HG03103 (cell line): ENCODE results near the gene SPON2.

Source experiments
- ATAC-seq: cut with Tn5 transposase; IDR thresholded peaks from one replicate; pipeline ENCODE4 v1.9.1; 2021; ENCODE audit warnings: low read depth; ENCODE audit not compliant: unreplicated experiment

SPON2 gene

GRCh38 chr4:1174941-1175634 is 2.7 kb upstream of the SPON2 start:
- no peak for ATAC-seq

DNA sequence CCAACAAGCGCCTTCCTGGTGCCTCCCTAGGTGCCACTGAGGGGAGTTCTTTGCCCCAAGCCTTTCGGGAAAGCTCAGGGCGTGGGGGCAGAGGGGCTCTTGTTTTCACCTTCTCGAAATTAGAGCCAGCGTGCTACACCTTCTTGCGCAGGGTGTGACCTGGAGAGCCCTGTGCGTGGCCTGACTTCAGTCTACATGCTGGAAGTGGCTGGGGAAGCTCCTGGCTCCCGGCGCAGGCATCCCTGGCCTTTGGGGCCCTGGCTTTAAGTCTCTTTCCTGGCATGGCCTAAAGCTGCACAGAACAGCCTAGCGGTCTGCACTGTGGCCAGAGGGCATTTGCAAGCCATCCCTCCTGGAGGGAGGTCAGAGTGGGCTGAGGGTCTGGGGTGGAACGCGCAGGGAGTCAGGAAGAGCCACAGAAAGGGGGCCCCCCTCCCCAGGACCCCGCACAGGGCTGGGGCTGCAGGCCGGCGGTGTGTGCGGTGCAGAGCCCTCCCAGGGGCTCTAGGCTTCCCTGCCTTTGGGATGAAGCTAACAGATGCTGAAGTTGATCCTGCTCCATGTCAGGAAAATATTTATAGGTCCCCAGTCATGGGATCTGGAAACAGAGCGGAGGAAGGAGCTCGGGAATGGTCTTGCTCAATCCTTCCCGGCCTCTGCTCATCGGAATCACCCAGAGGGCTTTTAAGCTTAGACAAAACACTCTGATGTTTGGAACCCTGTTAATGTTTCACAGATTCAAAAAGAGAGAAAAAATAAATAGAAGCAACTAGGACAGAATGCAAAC is 781 bp upstream of the SPON2 start:
- no peak for ATAC-seq

DNA sequence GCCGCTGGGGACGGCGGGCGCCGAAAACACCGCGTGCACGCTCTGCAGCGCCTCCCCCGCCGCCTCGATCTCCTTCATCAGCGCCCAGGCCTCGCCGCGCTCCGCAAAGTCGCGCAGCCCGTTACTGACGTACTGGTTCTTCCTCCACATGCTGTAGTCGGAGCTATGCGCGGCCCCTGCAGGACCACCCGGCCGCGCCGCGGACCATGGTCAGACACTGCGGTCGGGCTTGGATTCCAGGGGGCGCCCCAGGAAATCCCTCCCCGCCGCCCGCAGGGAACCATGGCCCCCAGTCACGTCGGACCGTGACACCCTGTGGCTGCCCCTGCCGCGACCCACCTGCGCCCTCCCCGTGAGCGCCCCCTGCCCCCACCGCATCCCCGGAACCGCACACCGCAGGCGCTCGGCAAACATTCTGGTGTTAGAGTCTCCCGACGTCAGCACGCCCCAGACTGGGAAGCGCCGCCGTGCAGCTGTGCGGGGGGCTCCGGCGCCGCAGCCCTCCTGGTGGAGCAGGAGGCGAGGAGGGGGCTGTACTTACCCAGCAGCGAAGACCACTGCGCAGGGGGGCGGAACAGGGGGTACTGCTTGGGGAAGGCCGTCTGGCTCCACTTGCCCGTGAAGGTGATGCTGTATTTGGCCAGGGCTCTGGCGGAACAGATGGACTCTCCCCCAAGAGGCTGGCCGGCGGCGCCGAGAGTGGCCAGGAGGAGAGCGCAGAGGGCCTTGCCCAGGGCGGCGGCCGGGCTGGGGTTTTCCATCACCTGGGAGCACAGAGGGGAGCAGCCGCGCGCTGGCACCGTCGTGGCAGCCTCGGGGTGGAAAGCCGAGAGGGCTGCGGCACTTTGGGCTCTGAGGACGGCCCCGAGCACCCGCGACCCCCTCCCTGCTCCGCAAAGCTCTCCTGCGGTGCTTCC is 814 bp downstream of the SPON2 start:
- ATAC-seq, result no peak

DNA sequence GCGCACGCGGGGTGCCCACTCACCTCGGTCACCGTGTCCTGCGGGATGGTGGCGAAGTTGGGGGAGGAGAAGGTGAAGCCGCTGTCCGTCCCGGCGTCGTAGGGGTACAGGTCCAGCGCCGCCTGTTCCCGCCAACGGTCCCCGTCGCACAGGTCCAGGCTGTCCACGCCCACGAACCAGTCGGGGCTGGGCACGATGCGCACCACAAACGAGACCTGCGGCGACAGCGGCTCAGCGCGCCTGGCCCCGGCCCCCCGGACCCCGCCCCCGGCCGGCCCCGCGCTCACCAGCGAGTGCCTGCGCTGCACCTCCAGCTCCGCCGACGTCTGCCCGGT is 1.4 kb downstream of the SPON2 start:
- no peak for ATAC-seq

DNA sequence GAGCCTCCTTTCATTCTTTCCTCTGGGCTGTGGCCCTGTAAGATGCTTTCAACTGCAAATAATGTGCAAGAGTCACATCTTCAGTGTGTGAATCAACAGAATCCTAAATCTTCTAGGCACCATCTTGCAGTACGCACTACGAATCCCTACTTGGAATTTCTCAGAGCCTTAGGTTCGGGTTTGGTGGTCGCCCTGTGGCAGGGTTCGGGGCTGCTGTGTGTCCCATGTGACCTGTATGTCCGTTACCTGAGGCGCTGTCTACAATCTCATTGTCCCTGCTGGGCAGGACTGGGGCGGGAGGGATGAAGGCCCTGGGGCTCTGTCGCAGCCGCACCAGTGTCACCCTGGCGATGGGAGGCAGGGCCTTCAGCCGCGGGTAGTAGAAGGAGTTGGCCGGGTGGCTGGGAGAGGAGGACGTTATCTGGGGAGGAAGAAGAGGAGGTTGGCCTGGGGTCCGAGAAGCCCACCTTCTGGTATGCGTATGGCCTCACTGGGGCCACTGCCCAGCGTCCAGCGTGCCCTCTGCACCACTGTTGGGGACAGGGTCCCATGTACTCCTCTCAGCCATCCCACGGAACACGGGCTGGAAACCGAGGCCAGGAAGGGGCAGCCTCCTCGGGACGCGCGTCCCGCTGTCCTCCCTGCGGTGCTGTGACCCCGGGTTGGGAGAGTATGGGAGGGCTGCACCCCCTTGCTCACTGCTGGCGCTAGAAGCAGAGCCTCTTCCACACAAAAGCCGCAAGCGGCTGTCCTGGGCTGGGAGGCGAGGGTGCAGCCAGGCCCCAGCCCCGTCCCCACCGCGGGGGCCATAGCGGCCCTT is 2.0 kb downstream of the SPON2 start:
- no peak for ATAC-seq

- ATAC-seq, result no peak
These were observed 2.7 kb downstream of the SPON2 start for GRCh38 chr4:1169691-1170096.

DNA sequence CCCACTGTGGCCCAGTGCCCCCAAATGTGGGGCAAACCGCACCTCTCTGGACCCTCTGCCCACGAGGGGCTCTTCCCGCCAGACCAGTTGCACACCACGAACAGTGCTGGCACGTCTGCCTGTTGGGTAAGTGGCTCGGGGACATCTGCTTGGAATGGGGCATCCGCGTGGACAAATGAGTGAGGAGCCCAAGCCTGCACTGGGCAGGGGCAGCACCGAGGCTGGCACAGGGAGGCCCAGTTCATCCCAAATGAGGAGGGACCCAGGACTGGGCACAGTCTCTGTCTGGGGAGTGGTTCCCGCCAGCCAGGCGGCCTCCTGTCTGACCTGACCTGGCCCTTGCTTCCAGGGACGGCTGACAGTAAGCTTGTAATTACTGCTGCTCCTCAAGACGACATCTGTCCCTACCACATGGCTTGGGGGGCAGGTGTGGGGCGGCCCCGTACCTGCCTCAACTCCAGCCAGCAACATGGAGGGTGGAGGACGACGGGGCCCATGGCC is 3.2 kb downstream of the SPON2 start:
- no peak for ATAC-seq

DNA sequence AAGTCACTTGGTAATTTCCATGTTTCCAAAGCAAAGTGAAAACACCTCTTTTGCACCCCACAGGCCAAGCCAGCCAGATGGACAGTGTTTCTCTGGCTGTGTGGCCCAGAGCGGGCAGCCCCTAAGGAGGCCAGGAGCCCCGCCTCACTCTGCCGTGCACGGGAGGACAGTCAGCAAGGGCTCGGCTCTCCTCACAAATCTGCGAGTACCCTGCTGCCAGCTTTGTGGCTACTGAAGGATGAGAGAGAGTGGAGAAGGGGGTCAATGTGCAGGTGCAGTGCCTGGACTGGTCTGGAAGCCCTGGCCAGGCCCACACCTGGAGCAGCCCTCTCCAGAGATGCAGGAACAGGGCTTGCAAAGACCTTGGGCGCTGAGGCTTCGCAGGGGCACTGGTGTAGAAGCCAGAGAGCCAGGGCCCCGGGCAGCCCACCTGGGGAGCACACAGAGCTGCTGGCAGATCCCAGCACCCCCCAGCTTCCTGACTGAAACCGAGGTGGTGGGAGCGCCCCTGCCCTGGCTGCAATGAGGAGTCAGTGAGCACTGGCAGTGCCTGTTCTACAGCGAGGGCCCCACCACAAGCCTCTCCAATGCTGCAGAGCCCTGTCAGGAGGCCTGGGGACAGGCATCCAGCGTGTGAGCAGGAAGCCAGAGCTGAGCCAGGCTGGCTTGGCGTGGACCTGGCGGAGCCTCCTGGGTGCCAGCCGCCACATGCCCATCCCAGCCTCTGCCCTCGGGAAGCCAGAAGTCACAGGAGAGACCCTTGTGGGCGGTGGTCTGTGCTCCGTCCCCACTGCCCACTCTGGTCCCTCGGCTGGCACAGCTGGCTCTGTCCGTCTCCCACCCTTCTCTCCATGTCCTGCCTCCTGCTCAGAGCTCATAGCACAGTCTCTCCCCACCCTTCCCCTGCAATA is 3.9 kb downstream of the SPON2 start:
- ATAC-seq, result no peak

- ATAC-seq, result peak; percentile 80
These were observed 5.0 kb downstream of the SPON2 start for GRCh38 chr4:1167244-1167949.

DNA sequence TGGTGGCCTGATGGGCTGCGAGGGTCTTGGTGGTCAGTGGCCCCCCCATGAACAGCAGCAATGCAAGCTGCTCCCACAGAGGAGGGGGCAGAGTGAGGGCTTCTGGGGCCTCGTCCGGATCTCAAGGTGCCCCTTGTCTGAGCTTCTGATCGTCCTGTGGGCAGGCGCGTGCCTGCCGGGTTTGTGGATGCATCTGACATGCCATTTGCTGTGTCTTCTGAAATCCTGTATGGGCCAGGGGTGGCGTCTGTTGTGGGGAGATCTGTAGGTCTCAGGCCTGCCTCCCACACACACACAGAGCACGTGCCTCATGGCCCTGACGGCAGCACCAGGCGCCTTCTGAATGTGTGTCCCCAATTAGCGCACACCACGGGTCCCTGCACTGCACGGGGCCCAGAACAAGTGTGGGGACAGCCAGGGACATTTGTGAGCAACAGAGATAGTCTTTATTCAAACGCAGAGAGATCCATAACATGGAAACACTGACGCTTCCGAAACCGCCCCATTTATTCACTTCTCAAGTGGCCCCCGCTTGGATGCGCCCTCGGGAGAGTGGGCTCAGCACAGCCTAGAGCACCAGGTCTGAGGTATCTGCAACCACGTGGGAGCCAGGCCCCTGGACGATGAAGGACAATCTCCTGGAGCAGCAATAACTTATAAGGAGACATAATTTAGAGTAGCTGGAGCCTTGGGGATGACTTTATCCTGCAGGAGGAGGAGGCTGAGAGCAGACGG is 5.7 kb downstream of the SPON2 start:
- no peak for ATAC-seq

DNA sequence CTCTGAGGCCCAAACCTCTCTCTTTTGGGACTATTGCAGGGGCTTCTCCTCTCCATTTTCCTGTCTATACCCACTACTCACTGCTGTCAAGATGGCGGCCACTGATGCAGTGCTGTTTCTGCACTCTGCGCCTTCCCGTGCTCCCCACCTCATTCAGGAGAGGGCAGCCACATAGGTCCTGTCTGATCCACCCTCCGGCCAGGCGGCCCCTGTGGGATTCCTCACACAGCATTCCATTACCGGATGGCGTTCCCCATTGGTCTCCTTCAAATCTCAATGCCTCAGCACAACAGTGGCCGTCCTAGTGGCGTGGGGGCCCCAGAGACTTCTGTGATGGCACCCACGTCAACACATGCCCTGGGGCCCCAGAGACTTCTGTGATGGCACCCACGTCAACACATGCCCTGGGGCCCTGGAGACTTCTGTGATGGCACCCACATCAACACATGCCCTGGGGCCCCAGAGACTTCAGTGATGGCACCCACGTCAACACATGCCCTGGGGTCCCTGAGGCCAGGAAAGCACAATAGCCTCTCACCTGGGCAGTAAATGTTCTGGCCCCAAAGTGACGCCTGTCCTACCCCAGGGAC is 7.3 kb downstream of the SPON2 start:
- no peak for ATAC-seq

- no peak for ATAC-seq
These were observed 7.9 kb downstream of the SPON2 start for GRCh38 chr4:1164444-1164843.

GRCh38 chr4:1164040-1164439 is 8.3 kb downstream of the SPON2 start:
- no peak for ATAC-seq

- no peak for ATAC-seq
These were observed 12.0 kb downstream of the SPON2 start for GRCh38 chr4:1160351-1160750.

GRCh38 chr4:1156069-1156468 is 16.3 kb downstream of the SPON2 start:
- no peak for ATAC-seq

DNA sequence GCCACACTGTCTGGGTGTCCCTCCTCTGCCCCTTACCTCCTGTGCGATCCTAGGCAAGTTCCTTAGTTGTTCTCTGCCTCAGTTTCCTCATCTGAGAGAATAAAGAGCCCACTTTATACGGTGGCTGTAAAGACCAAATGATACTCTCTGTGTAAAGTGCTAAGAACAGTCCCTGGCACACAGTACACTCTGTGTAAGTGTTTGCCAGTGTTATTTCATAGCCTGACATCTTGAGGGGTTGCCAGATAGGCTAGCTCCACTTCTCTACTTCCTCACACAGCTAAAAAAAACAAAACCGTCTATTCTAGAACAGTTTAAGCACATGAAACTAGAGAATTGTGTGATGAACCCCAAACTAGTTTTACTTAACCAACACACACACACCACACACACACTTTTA is 17.1 kb downstream of the SPON2 start:
- ATAC-seq, result no peak

DNA sequence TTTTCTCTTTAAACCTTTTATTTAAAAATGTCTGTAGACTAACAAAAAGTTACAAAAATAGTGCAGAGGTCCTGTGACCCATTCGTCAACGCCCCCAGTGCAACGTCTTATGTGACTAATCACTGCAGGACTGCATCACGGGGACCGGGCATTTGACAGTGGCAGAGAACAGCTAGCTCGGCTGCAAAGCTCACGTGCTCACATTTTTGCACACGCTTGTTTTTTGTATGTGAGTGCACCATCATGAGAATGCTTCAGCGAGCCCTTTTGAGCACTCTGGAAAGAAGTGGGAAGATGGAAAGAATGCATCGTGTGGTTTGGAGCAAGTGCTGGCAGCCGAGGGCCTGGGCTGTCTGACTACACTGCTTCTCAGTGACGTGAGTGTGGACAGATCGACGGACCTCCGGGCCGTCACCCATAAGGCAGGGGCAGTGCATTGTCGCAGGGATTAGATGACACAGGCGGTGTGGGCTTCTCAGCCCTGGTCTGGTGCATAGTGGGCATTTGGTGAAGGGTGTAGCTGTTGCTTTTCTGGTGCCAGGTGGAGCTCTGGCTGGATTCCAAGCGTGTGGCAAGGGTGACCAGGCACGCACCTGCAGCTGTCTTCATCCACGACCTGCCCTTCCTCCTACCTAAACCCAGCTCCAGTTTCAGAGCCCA is 17.7 kb downstream of the SPON2 start:
- ATAC-seq, result no peak
